ENCODE data around the gene HGD. TPM values are rescaled to one million over a fixed set of nuclear protein-coding genes. Genes with fewer than 3 reads are reported as not detected.
A peak's percentile ranks its signal among the peaks of the same experiment; 100 is the strongest.

The HGD gene
- total and polyA plus RNA-seq, 2 donors from 2014 or later = 72.0 to 251 TPM

DNA sequence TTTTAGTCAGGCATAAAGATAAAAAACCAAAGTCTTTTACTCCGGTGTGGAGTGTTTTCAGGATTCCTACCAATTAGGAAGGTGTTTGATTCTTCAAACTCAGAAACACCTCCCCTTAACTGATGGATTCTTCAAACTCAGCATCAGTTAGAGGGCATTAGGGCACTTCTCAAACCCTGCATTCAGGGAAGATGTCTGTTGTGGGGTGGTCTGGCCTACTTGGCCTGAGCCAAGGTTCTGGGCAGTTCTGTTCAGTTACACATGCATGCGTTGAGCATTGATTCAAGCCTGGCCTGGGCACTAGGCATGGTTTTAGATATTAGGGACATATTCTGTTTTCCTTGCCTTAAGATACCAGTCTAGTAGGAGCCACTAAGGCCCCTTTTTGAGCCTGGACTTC lies 1.0 kb downstream of the HGD start:
- intact Hi-C loops (cut with DNase I) = no loop called here
- DNase-seq (no peak), FAIRE-seq (no peak)
- Histone ChIP-seq H3K4me3 (ENCODE audit: low read length in 3 of 3) (peak overlapping the region; percentile 37 to 82 (median 81)), H3K27ac (ENCODE audit: low read depth in 2 of 2, low read length in 2 of 2) (peak overlapping the region; percentile 90 to 96), H3K9me3 (ENCODE audit: control insufficient read depth in 2 of 3, insufficient read depth in 1 of 3, low read length in 3 of 3) (no peaks in the 10 kb centered on the region), H3K36me3 (ENCODE audit: control insufficient read depth in 2 of 3, insufficient read depth in 3 of 3, low read length in 3 of 3) (peaks cover 0 to 3% (median 0%) of the 10 kb centered on the region in 3 donors), H3K4me1 (ENCODE audit: control insufficient read depth in 2 of 3, insufficient read depth in 2 of 3, low read depth in 1 of 3, low read length in 3 of 3) (peaks cover 3 to 24% (median 21%) of the 10 kb centered on the region in 3 donors), H3K9ac (ENCODE audit: low read length in 3 of 3) (peak overlapping the region in 2 of 3 donors; percentile 1 to 93), H3K27me3 (ENCODE audit: control insufficient read depth, insufficient read depth, low read length) (no peaks in the 10 kb centered on the region)
- TF ChIP-seq, protein P1, sequence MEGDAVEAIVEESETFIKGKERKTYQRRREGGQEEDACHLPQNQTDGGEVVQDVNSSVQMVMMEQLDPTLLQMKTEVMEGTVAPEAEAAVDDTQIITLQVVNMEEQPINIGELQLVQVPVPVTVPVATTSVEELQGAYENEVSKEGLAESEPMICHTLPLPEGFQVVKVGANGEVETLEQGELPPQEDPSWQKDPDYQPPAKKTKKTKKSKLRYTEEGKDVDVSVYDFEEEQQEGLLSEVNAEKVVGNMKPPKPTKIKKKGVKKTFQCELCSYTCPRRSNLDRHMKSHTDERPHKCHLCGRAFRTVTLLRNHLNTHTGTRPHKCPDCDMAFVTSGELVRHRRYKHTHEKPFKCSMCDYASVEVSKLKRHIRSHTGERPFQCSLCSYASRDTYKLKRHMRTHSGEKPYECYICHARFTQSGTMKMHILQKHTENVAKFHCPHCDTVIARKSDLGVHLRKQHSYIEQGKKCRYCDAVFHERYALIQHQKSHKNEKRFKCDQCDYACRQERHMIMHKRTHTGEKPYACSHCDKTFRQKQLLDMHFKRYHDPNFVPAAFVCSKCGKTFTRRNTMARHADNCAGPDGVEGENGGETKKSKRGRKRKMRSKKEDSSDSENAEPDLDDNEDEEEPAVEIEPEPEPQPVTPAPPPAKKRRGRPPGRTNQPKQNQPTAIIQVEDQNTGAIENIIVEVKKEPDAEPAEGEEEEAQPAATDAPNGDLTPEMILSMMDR (IDR thresholded peaks at IDR 0.05; ENCODE audit: borderline replicate concordance, extremely low read depth, insufficient read depth) = no peak

DNA sequence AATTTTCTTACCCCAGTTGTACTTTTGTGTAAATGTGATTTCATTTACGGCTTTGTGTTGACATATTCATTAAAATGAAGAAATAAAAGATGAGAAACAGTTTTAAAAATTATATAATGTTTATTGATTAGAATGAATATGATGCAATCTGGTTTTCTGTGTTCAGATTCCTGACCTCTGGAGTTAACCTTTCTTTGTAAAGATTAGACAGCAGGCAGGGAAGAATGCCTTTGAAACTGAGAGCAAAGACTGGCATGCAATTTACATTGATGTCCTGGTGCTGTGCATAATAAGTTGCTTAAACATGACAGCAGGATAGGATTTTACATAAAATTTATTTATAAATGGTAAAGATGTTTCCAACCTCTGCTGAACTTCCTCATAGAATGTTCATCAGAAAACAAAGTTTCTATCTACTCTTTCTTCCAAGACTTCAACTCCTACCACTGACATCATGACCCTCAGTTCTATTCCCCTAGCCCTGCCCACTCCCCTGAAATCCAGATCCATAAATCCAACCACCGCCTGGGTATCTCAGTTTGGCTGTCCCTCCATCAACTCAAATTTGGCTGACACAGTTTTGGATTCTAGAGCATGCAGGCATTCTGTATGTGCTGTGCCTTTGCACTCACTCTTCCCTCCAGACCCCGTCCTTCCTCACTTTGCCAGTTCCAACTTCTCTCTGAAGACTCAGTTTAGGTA lies 1.7 kb downstream of the HGD start:
- TF ChIP-seq, protein P1 (IDR thresholded peaks at IDR 0.05; ENCODE audit: borderline replicate concordance, extremely low read depth, insufficient read depth) = no peak
- intact Hi-C loops (cut with DNase I) = no loop called here

GRCh38 chr3:120678984-120679383 lies 3.1 kb downstream of the HGD start:
- peak overlapping the region in 1 of 3 donors; percentile 34 for H3K9ac ChIP-seq (ENCODE audit: low read length in 3 of 3)
- H3K9me3 ChIP-seq (ENCODE audit: control insufficient read depth in 2 of 3, insufficient read depth in 1 of 3, low read length in 3 of 3) = no peaks in the 10 kb centered on the region
- peak overlapping the region; percentile 56 to 77 for H3K27ac ChIP-seq (ENCODE audit: low read depth in 2 of 2, low read length in 2 of 2)
- H3K27me3 ChIP-seq (ENCODE audit: control insufficient read depth, insufficient read depth, low read length) = no peaks in the 10 kb centered on the region
- DNase-seq (no peak), FAIRE-seq (no peak)
- intact Hi-C loops (cut with DNase I) = no loop called here
- H3K4me1 ChIP-seq (ENCODE audit: control insufficient read depth in 2 of 3, insufficient read depth in 2 of 3, low read depth in 1 of 3, low read length in 3 of 3) = peaks cover 3 to 29% (median 23%) of the 10 kb centered on the region in 3 donors
- H3K4me3 ChIP-seq (ENCODE audit: low read length in 3 of 3) = peak overlapping the region; percentile 28 to 82 (median 81)
- H3K36me3 ChIP-seq (ENCODE audit: control insufficient read depth in 2 of 3, insufficient read depth in 3 of 3, low read length in 3 of 3) = peaks cover 0 to 6% (median 3%) of the 10 kb centered on the region in 3 donors
- TF ChIP-seq, protein P1 (IDR thresholded peaks at IDR 0.05; ENCODE audit: borderline replicate concordance, extremely low read depth, insufficient read depth) = no peak

More for the DNA sequence above, 1.7 kb downstream of the HGD start:
- Histone ChIP-seq H3K27me3 (ENCODE audit: control insufficient read depth, insufficient read depth, low read length) (no peaks in the 10 kb centered on the region), H3K4me1 (ENCODE audit: control insufficient read depth in 2 of 3, insufficient read depth in 2 of 3, low read depth in 1 of 3, low read length in 3 of 3) (peaks cover 3 to 24% (median 21%) of the 10 kb centered on the region in 3 donors), H3K36me3 (ENCODE audit: control insufficient read depth in 2 of 3, insufficient read depth in 3 of 3, low read length in 3 of 3) (peaks cover 0 to 3% (median 0%) of the 10 kb centered on the region in 3 donors), H3K9ac (ENCODE audit: low read length in 3 of 3) (peak overlapping the region in 2 of 3 donors; percentile 1 to 93), H3K27ac (ENCODE audit: low read depth in 2 of 2, low read length in 2 of 2) (peak overlapping the region; percentile 90 to 96), H3K9me3 (ENCODE audit: control insufficient read depth in 2 of 3, insufficient read depth in 1 of 3, low read length in 3 of 3) (no peaks in the 10 kb centered on the region), H3K4me3 (ENCODE audit: low read length in 3 of 3) (peak overlapping the region in 2 of 3 donors; percentile 81 to 82)
- DNase-seq (no peak), FAIRE-seq (no peak)
